Fibroblast of skin of left quadriceps (primary cell): ENCODE results near the gene OR4F15.

Source experiments
- DNase-seq, 2 experiments: peaks; one replicate each; pipeline ENCODE4 v3.0.0-alpha.2; 2013; ENCODE audit warnings: low read depth in 2 of 2

The OR4F15 gene

DNA sequence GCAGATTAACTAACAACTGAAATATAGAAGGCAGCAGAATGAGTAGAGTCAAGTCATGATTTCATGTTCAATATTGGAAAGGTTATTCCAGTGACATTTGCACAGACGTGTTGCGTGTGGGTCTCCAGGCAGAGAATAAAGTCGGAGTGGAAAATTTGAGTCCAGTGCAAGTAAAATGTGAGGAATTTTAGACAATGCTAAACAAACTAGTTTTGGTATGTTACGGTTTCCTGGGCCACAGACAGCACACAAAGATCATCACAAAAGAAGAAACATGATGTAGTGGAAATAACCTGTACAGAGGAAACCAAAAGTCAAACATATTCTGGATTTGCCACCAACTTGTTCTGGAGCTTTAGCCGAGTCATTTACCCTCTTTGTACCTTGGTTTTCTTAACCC is 8.3 kb upstream of the OR4F15 start:
- DNase-seq: no peak

DNA sequence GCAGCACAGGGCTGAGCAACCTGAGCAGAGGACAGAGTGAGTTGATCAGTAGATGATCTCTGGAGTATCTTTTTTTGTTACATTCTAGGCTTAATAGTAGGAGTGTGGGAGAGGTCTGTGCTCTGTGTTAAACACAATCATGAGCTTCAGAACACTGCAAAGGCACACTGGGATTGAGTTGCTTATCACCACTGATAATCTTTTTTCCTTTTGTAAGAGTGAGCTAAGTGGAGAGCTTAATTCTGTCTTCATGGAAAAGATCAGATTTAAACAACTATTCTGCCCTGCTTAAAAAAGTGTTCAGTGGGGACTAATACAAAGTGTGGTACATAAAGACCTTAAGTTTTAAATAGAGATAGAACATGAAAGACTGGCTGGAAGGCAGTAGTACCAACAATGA is 7.6 kb upstream of the OR4F15 start:
- no peak for DNase-seq

DNA sequence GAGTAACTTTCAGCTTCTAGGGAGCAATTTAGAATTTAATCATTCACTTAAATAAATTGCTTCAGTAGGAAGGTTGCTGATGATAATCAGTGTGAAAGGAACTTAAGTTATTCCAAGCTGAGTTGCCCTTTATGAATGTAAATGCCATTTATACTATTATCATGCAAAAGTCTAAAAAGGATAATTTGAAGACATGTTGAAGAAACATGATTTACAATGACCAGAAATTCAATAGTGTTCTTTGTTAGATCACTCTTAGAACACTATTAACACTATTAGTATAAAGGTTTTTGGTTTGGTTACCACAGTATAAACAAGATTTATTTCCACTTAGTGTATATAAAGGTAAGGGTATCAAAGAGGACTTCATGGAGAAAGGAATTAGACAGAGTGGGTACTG is 7.1 kb upstream of the OR4F15 start:
- no peak for DNase-seq

DNA sequence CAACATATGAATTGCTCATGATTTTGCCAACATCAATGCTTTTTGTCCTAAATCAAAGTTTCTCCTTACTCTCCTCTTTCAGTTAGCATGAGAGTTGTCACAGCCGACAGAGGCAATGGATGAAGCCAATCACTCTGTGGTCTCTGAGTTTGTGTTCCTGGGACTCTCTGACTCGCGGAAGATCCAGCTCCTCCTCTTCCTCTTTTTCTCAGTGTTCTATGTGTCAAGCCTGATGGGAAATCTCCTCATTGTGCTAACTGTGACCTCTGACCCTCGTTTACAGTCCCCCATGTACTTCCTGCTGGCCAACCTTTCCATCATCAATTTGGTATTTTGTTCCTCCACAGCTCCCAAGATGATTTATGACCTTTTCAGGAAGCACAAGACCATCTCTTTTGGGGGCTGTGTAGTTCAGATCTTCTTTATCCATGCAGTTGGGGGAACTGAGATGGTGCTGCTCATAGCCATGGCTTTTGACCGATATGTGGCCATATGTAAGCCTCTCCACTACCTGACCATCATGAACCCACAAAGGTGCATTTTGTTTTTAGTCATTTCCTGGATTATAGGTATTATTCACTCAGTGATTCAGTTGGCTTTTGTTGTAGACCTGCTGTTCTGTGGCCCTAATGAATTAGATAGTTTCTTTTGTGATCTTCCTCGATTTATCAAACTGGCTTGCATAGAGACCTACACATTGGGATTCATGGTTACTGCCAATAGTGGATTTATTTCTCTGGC is 6.2 kb upstream of the OR4F15 start:
- DNase-seq: no peak

DNA sequence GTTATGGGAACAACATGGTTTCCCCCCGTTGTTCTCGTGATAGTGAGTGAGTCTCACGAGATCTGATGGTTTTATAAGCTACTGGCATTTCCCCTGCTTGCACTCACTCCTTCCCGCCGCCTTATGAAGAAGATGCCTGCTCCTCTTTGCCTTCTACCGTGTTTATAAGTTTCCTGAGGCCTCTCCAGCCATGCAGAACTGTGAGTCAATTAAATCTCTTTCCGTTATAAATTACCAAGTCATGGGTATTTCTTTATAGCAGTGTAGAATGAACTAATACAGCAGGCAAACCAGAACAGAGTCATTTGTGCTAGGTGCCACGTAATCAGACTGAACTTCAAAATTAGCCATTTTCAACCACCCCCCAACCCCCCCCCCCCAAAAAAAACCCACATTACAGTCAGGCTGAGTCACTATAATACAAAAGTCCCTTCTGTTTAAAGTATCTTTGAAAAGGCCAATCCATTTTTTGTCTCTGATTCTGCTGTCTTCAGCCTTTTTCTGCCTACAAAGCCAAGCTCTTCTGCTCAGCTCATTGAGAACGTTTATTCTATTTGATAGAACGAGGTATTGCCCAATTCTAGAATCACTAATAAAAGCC is 4.6 kb upstream of the OR4F15 start:
- peak in 1 of 2 experiments; percentile 15 for DNase-seq

DNA sequence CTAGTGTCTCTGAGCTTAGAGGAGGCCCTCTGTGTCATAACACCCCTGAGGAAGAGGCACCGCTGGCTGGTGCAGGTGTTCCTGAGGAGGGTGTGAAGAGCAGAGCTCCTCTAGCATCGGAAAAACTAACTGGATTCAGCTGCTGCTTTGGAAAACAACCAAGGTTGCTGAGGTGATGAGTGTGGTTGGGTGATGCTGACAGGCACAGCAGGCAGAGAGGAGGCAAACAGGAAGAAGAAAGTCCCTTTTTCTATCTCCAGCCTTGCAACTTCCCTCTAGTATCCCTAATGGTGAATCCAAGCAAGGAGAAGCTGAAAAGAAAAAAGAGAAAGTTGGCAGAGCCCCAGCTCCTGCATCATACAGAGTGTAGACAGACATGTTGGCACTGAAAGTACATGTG is 3.8 kb upstream of the OR4F15 start:
- DNase-seq: peak; percentile 37 to 42

DNA sequence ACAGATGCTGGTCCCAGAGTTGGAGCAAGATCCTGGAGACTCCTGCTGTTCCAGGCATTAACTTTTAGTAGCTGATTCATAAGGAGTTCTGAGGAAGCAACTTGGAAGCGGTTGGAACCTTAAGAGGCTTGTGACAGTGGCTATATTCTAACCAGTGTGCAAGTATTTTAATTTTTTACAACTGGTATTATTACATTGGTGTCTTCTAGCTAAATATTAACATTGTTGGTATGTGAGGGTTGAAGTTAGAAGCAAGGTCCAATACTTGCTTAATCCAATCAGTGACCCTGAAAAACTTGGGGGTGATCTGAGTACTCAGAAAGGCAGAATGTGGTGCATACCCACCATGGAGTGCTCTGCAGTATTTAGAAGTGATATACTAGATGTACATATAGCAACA is 1.5 kb upstream of the OR4F15 start:
- DNase-seq: no peak

DNA sequence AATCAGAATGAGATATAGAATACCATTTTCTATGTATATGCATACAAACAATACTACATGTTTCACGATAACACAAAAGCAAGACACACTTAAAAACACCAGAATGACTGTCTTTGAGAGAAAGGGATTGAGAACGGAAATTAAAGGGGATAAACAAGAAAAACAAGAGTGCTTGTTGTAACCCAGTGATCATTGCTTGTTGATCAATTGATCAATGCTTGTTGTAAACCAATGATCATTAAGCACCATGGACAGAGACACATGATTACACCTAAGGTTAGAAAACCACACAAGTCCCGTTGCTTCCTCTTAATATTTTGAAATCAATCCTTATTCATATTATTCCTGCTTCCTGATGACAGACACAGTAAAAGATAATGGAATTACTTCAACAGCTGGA is 1.1 kb upstream of the OR4F15 start:
- DNase-seq: no peak

DNA sequence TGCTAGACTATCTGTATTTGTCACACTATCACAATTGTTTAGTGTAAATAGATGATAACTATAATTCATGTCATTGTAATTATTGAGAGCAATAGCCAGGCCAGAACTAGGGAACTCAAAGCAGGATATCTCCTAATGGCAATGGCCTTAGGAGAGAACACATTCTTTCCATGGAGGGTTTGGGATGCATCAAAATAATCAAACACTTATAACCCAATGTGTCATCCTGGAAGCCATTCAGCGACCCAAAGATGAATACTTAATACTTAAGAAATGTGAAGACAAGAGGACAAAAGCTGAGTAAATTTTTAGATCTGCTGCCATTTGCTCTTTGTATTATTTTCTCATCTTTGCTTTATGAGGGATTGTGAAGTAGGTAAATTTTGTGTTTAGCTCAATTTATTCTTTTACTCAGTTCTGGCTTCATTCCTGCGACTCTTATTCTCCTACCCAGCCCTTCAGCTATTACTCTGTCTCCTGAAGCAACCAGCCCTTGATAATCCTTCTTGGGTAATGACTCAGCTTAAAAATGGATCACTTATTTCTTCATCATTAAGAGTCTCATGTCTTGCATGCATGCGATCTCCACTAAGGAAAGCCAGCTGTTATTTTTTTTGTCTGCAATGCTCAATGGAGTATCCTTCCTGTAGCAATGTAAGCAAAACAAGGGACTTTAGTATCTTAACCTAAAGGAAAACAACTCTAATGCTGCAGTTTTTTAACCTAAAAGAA is 2.0 kb downstream of the OR4F15 start:
- DNase-seq: peak in 1 of 2 experiments; percentile 29

DNA sequence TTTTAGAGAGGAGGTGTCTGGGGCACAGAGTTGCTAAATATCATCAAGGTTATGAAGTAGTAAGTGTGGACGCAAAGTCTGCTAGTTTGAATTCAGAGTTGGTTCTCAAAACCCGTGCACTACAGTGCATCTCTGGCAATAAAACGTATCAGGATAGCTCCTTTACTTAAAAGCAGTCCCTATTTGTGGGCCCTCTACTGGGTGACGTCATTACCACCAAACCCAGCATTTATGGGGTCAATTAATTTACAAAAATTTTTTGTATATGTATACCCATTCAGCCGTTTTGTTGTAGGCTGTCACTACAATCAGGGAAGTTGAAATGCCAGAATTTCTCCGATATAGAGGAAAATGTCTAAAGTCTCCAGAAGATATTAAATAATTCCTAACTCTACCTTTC is 8.8 kb downstream of the OR4F15 start:
- DNase-seq: no peak

DNA sequence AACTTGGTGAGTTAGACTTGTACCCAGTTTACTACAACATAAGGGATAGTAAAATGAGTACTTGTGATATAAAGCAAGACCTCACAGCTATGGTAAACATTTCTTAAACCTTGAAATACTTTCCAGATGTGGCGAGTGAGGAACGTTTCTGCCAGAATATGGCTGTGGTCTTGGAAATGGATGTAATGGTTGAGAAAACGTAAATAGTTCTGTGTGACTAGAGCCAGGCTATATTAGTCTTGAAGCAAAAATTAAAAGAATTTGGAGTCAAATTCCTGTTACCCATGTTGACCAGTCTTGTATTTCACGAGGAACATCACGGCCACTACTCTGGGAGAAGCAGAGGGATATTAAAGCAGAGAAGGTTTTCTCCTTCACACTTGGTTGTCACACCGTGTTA is 15.3 kb downstream of the OR4F15 start:
- DNase-seq: peak; percentile 47

DNA sequence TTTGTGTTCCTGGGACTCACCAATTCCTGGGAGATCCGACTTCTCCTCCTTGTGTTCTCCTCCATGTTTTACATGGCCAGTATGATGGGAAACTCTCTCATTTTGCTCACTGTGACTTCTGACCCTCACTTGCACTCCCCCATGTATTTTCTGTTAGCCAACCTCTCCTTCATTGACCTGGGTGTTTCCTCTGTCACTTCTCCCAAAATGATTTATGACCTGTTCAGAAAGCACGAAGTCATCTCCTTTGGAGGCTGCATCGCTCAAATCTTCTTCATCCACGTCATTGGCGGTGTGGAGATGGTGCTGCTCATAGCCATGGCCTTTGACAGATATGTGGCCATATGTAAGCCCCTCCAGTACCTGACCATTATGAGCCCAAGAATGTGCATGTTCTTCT is 16.8 kb downstream of the OR4F15 start:
- DNase-seq: no peak

DNA sequence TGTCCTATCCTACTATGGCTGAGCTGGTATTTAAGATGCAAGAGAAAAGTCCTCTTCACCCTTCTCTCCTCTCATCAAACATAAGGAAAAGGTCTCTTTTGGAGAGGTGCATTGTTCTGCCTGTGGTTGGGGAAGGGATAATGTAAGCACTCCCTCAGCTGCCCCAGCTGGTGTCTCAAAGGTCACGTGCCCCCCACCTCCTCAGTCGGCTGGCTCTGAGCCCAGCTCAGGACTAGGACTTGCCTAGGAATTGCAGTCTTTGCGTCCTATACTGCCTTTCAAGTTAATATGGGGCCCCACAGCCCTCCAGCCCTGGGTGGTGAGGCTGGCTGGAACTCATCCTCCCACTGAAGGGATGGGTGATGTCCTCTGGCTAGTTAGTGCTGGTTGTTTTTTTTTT is 29.7 kb downstream of the OR4F15 start:
- no peak for DNase-seq

DNA sequence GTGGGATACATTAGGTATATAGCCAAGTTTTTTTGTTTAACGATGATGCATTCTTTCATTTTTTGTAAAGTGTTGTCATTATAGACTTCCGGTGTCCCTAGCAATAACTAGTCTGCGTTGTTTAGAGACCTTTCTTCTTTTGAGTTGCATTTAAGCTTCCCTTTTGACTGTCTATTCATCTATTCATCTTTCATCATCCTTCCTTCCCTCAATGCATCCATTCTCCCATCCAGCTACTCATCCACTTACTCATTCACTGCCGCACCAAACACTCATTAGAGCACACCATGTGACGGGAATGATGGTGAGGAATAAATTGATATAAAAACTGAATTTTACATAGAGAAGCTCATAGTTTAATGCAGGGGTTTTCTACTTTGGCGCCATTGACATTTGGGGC is 32.9 kb downstream of the OR4F15 start:
- no peak for DNase-seq

DNA sequence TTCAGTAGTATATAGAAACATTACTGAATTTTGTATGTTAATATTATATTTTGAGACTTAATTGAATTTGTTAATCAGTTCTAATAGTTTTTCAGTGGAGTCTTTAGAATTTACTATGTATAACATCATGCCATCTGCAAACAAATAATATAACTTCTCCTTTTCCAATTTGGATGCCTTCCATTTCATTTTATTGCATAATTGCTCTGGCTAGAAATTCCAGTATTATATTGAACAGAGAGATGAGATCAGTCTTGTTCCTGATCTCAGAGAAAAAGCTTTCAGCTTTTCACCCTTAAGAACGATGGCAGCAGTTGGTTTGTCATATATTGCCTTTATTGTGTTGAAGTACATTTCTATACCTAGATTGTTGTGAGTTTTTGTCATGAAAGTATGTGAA is 40.4 kb downstream of the OR4F15 start:
- no peak for DNase-seq
